ENCODE results near the gene RPL36A. TPM values are rescaled to one million over a fixed set of nuclear protein-coding genes. Genes with fewer than 3 reads are reported as not detected.

The RPL36A gene
- total RNA-seq, 1 donor from 2014 or later = 147 TPM

DNA sequence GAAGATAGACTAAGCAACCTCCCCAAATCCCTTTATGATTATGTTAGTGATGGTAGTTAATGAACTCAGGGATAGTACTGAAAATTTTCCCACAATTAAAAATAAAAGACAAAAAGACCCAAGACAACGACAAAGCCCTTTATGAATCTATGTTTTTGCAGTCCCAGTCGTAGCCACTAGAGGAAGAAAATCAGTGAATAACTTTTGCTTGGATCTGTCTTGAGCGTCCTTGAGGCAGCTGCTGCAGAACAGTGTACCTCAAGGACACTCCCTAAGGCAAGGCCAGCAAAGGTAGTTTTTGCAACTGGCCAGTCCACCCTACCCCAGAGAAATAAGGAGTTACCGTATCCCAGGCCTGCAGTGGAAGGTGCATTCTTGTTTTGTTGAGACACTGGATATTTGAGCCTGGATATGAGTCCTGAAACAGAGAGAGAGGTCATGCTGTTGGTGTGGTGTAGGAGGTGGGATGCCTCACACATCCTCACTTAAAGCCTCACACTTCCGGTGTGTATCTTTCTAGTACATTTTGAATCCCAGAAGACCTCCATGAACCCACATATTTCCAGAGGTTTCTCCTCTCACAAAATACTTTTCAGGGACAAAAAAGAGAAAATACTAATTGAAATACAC lies 33.5 kb upstream of the RPL36A start:
- Mint-ChIP-seq H3K4me3 (ENCODE audit: unreplicated experiment) (no peak overlapping the region), H3K27me3 (ENCODE audit: unreplicated experiment) (peaks cover 4% of the 10 kb centered on the region), H3K9me3 (ENCODE audit: unreplicated experiment) (peaks cover 3% of the 10 kb centered on the region), H3K27ac (ENCODE audit: unreplicated experiment) (no peak overlapping the region), H3K4me1 (ENCODE audit: low read depth, unreplicated experiment) (no peaks in the 10 kb centered on the region), H3K36me3 (ENCODE audit: unreplicated experiment) (no peaks in the 10 kb centered on the region)
- peak; percentile 60 for TF ChIP-seq CTCF (IDR thresholded peaks at IDR 0.05; ENCODE audit: partially characterized antibody, unreplicated experiment)
- no peak for DNase-seq

DNA sequence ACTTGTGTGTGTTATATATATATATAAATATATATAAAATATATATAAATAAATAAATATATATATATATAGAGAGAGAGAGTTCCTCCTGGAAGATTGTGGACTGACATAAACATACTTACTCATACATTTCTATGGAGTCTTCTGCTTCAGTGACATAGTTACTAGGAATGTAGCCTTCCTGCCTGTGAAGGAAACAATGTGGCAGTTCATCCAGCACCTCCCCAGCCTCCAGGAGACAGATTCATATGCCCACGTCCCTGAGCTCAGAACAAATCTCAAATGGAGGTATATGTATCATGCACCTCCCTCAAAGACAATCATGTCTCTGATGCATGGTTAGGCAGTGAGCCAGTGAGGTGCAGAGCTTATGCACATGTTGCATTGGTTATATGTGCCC lies 30.8 kb upstream of the RPL36A start:
- no peaks in the 10 kb centered on the region for H3K4me1 Mint-ChIP-seq (ENCODE audit: low read depth, unreplicated experiment)
- H3K9me3 Mint-ChIP-seq (ENCODE audit: unreplicated experiment) = no peaks in the 10 kb centered on the region
- peaks cover 4% of the 10 kb centered on the region for H3K27me3 Mint-ChIP-seq (ENCODE audit: unreplicated experiment)
- H3K4me3 Mint-ChIP-seq (ENCODE audit: unreplicated experiment) = no peak overlapping the region
- H3K36me3 Mint-ChIP-seq (ENCODE audit: unreplicated experiment) = no peaks in the 10 kb centered on the region
- H3K27ac Mint-ChIP-seq (ENCODE audit: unreplicated experiment) = no peak overlapping the region
- no peak for DNase-seq
- no peak for TF ChIP-seq CTCF (IDR thresholded peaks at IDR 0.05; ENCODE audit: partially characterized antibody, unreplicated experiment)

DNA sequence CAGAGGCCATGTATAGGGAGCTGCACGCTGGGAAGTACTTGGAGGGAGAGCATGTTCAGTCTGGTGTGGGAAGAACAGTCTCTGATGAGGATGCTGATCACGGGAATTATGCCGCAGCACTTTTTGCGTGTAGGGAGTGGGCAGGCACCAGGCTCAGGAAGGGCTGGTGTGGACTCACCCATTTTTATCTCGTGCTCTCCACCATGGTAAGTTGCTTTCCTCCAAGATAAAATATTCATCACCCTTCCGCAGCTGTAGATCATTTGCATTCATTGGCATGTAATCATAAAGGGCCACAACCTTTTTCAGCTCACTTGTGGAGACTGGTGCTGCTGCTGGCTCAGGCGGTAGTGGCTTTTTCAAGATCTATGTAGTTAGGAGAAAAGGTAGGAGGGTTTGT lies 30.4 kb upstream of the RPL36A start:
- Mint-ChIP-seq H3K4me3 (ENCODE audit: unreplicated experiment) (no peak overlapping the region), H3K36me3 (ENCODE audit: unreplicated experiment) (no peaks in the 10 kb centered on the region), H3K27ac (ENCODE audit: unreplicated experiment) (no peak overlapping the region), H3K9me3 (ENCODE audit: unreplicated experiment) (no peaks in the 10 kb centered on the region), H3K4me1 (ENCODE audit: low read depth, unreplicated experiment) (no peaks in the 10 kb centered on the region), H3K27me3 (ENCODE audit: unreplicated experiment) (peaks cover 4% of the 10 kb centered on the region)
- no peak for DNase-seq
- TF ChIP-seq CTCF (IDR thresholded peaks at IDR 0.05; ENCODE audit: partially characterized antibody, unreplicated experiment) = no peak

GRCh38 chrX:101362116-101362515 lies 28.7 kb upstream of the RPL36A start:
- Mint-ChIP-seq H3K36me3 (ENCODE audit: unreplicated experiment) (no peaks in the 10 kb centered on the region), H3K4me1 (ENCODE audit: low read depth, unreplicated experiment) (no peaks in the 10 kb centered on the region), H3K27ac (ENCODE audit: unreplicated experiment) (no peak overlapping the region), H3K9me3 (ENCODE audit: unreplicated experiment) (no peaks in the 10 kb centered on the region), H3K27me3 (ENCODE audit: unreplicated experiment) (peaks cover 4% of the 10 kb centered on the region), H3K4me3 (ENCODE audit: unreplicated experiment) (no peak overlapping the region)
- no peak for DNase-seq
- no peak for TF ChIP-seq CTCF (IDR thresholded peaks at IDR 0.05; ENCODE audit: partially characterized antibody, unreplicated experiment)

GRCh38 chrX:101362757-101363156 lies 28.1 kb upstream of the RPL36A start:
- H3K27ac Mint-ChIP-seq (ENCODE audit: unreplicated experiment) = no peak overlapping the region
- no peaks in the 10 kb centered on the region for H3K9me3 Mint-ChIP-seq (ENCODE audit: unreplicated experiment)
- peaks cover 4% of the 10 kb centered on the region for H3K27me3 Mint-ChIP-seq (ENCODE audit: unreplicated experiment)

More at GRCh38 chrX:101362757-101363156, 28.1 kb upstream of the RPL36A start:
- Mint-ChIP-seq H3K4me1 (ENCODE audit: low read depth, unreplicated experiment) (no peaks in the 10 kb centered on the region), H3K36me3 (ENCODE audit: unreplicated experiment) (no peaks in the 10 kb centered on the region), H3K4me3 (ENCODE audit: unreplicated experiment) (no peak overlapping the region)
- no peak for TF ChIP-seq CTCF (IDR thresholded peaks at IDR 0.05; ENCODE audit: partially characterized antibody, unreplicated experiment)
- no peak for DNase-seq
